KMS-11 (cell line): ENCODE results near the gene CD6.

Source experiments
- H2AFZ ChIP-seq: fragments of 200-600 bp; sonication (generic); 2 replicates; pipeline ENCODE4 v1.6.1; 2016; ENCODE audit warnings: antibody characterized with exemption, mixed run types, low read depth
- H3K27ac ChIP-seq: fragments of 200-600 bp; sonication (generic); 2 replicates; pipeline ENCODE4 v1.6.1; 2016; ENCODE audit warnings: mild to moderate bottlenecking, mixed run types
- H3K27me3 ChIP-seq: fragments of 200-600 bp; sonication (generic); 2 replicates; pipeline ENCODE4 v1.6.1; 2017; ENCODE audit warnings: mild to moderate bottlenecking, low read depth, mixed run types, moderate library complexity; ENCODE audit not compliant: insufficient read depth
- H3K36me3 ChIP-seq: fragments of 200-600 bp; sonication (generic); 2 replicates; pipeline ENCODE4 v1.6.1; 2017; ENCODE audit warnings: mild to moderate bottlenecking, mixed run types; ENCODE audit not compliant: insufficient read depth
- H3K4me1 ChIP-seq: fragments of 200-600 bp; sonication (generic); 2 replicates; pipeline ENCODE4 v1.6.1; 2016; ENCODE audit warnings: mild to moderate bottlenecking, low read depth, mixed run types; ENCODE audit not compliant: poor library complexity, severe bottlenecking
- H3K4me2 ChIP-seq: fragments of 200-600 bp; sonication (generic); 2 replicates; pipeline ENCODE4 v1.7.0; 2016; ENCODE audit warnings: mild to moderate bottlenecking, mixed run types
- H3K4me3 ChIP-seq: fragments of 200-600 bp; sonication (generic); IDR thresholded peaks from 2 replicates; pipeline ENCODE4 v1.6.1; 2017; ENCODE audit warnings: low read depth, low read length, mixed read lengths; ENCODE audit not compliant: insufficient read depth
- H3K79me2 ChIP-seq: fragments of 200-600 bp; sonication (generic); 2 replicates; pipeline ENCODE4 v1.6.1; 2016; ENCODE audit warnings: low read depth, mixed run types; ENCODE audit not compliant: insufficient read depth
- H3K9ac ChIP-seq: fragments of 200-600 bp; sonication (generic); 2 replicates; pipeline ENCODE4 v1.6.1; 2016; ENCODE audit warnings: mild to moderate bottlenecking, mixed run types
- H4K20me1 ChIP-seq: fragments of 200-600 bp; sonication (generic); 2 replicates; pipeline ENCODE4 v1.6.1; 2016; ENCODE audit warnings: mild to moderate bottlenecking, mixed run types; ENCODE audit not compliant: insufficient read depth
- CTCF ChIP-seq: fragments of 200-600 bp; sonication (generic); conservative IDR thresholded peaks from 2 replicates; pipeline ENCODE4 v1.6.1; 2017; ENCODE audit warnings: low read depth, mild to moderate bottlenecking, antibody characterized with exemption, low read length, moderate library complexity, mixed read lengths

Gene CD6

GRCh38 chr11:61028135-61028729 lies 56.8 kb downstream of the CD6 start:
- H3K36me3 ChIP-seq: no peaks in the 10 kb centered on the region
- no peaks in the 10 kb centered on the region for H3K79me2 ChIP-seq
- no peak overlapping the region for H2AFZ ChIP-seq
- H3K9ac ChIP-seq: no peak overlapping the region
- no peak overlapping the region for H3K4me2 ChIP-seq
- H3K27me3 ChIP-seq: no peaks in the 10 kb centered on the region
- no peak overlapping the region for H3K4me3 ChIP-seq
- no peak for TF ChIP-seq CTCF
- no peaks in the 10 kb centered on the region for H4K20me1 ChIP-seq
- H3K27ac ChIP-seq: no peak overlapping the region
- peaks cover 20% of the 10 kb centered on the region for H3K4me1 ChIP-seq

- no peak for TF ChIP-seq CTCF
- H3K9ac ChIP-seq: no peak overlapping the region
- H3K27me3 ChIP-seq: no peaks in the 10 kb centered on the region
Observed at GRCh38 chr11:61032824-61033223, 61.3 kb downstream of the CD6 start.

GRCh38 chr11:61033417-61033816 lies 61.9 kb downstream of the CD6 start:
- no peak overlapping the region for H3K9ac ChIP-seq
- H3K4me2 ChIP-seq: no peak overlapping the region
- H3K27me3 ChIP-seq: no peaks in the 10 kb centered on the region
- no peak overlapping the region for H3K4me3 ChIP-seq
- H2AFZ ChIP-seq: no peak overlapping the region
- peaks cover 27% of the 10 kb centered on the region for H3K4me1 ChIP-seq
- no peak for TF ChIP-seq CTCF
- no peaks in the 10 kb centered on the region for H3K79me2 ChIP-seq
- no peak overlapping the region for H3K27ac ChIP-seq
- H4K20me1 ChIP-seq: no peaks in the 10 kb centered on the region
- H3K36me3 ChIP-seq: no peaks in the 10 kb centered on the region

More at GRCh38 chr11:61032824-61033223, 61.3 kb downstream of the CD6 start:
- Histone ChIP-seq H3K4me3 (no peak overlapping the region), H2AFZ (no peak overlapping the region), H3K36me3 (no peaks in the 10 kb centered on the region), H4K20me1 (no peaks in the 10 kb centered on the region), H3K4me2 (no peak overlapping the region), H3K27ac (no peak overlapping the region), H3K4me1 (peaks cover 24% of the 10 kb centered on the region), H3K79me2 (no peaks in the 10 kb centered on the region)

GRCh38 chr11:61034111-61034510 lies 62.6 kb downstream of the CD6 start:
- Histone ChIP-seq H3K4me3 (no peak overlapping the region), H3K4me2 (no peak overlapping the region), H3K36me3 (no peaks in the 10 kb centered on the region), H3K9ac (no peak overlapping the region), H3K79me2 (no peaks in the 10 kb centered on the region), H3K27me3 (no peaks in the 10 kb centered on the region), H3K4me1 (peaks cover 27% of the 10 kb centered on the region), H2AFZ (no peak overlapping the region), H3K27ac (no peak overlapping the region), H4K20me1 (no peaks in the 10 kb centered on the region)
- TF ChIP-seq CTCF: no peak
